ENCODE results near the gene TEX264.
A peak's percentile ranks its signal among the peaks of the same experiment; 100 is the strongest.
"Not testable (repeated sequence)": the region's sequence is repeated elsewhere in the genome, so short reads cannot be mapped to it uniquely, and the experiment has no call there.

Gene TEX264

DNA sequence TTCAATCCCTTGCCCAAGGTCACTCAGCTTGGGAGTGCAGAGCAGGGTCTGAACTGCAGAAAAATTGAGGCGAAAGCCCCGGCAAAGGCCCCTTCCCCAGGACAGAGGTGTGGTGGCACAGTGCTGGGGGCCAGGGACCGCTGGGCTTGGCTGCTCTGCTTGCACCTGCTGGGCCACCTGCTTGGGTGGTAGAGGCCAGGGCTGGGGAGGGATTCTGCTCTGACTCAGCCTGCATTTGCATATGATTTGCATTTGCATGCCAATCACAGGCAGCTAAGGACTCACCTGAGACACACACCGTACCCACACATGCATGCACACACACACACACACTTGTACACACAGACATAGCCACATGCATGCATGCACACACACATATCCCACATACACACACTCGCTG is 45.8 kb downstream of the TEX264 start:
- no peak for ATAC-seq
- DNase-seq, result no peak

DNA sequence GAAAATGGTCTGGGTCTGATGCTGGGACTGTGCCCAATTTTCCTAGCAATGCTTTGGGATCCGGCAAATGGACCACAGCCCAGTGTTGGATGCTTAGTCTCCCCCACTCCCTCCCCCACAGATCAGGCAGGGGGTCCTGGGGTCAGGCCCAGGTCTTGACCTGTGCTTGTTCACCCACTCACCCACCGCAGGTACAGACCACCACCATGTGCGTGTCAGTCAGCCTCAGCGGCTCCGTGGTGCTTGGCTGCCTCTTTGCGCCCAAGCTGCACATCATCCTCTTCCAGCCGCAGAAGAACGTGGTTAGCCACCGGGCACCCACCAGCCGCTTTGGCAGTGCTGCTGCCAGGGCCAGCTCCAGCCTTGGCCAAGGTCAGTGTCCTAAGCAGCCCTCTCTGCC is 46.4 kb downstream of the TEX264 start:
- ATAC-seq (no peak), DNase-seq (no peak)

DNA sequence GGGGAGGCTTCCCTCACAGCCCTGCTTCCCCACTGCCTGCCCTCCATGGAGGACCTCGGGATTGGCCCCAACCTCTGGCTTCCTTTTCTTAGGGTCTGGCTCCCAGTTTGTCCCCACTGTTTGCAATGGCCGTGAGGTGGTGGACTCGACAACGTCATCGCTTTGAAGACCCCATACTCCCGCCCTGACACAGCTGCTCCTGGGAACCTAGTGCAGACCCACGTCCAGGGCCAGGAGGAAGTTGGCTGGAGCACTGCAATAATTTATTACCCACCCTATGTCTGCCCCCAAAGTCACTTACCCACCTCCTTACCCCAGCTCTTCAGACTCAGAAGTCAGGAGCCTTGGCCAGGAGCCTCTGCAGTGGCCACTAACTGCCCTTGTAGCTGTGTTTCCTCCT is 46.9 kb downstream of the TEX264 start:
- ATAC-seq, result no peak
- no peak for DNase-seq

DNA sequence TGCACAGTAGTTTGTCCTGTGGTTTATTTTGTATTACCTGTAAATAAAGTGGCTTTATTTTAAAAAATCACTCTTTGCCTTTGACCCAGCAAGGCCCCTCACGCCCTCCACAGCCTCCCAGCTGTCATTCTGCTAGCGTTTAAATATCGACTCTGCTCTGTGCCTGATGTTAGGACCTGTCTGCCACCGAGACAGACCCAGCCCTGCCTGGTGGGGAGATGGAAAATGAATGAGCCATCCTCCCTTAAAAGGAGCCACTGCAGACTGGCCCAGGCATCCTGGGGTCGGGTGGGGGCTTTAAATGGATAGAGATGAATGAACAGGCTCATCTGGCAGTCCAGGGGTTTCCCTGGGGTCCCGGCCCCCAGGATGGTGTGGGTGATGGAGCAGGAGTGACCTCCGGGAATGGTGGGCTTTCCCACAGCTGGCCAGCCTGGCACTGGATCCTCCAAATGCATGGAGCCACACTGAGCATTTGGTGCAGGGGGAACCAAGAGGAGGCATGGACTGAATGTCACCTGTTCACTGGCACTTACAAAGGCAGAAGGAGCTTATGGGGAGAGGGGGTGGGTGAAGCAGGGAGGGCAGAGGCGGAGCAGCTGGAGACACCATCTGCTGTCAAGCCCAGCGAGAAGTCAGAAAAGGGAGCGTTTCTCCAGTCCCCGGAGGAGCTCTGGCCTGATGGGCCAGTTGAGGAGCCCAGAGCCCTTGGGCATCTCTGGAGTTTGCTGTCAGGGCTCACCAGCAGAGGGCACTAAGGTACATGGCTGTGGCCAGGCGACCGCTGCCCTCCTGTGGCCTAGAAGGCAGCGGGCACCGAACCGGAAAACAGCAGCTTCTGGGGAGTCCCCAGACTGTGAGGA is 47.7 kb downstream of the TEX264 start:
- ATAC-seq, result peak; percentile 83
- peak; percentile 88 for DNase-seq

DNA sequence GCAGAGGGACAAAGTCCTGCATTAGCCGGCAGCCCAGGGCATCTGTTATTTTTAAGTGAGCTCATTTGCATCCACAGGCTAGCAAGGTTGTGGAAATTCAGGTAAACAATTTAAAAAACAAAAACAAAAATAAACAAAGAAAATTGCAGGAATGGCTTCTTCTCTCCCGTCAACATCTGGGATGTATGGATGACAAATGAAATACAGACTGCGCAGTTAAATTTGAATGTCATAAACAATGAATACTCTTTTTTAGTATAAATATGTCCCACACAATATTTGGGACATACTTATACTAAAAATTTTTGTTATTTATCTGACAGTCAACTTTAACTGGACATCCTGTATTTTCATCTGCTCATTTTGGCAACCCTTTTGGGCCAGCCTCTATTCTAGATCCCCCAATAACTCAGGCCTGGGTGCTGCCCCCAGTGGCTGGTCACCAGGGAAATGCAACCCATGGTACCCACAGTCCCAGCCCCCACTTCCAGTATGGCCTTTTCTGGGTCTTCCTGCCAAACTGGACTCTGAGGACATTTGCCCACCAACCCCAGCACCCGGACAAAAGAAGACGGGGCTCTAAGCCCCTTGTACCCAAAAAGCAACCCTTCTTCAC is 48.5 kb downstream of the TEX264 start:
- DNase-seq, result no peak
- ATAC-seq, result no peak

DNA sequence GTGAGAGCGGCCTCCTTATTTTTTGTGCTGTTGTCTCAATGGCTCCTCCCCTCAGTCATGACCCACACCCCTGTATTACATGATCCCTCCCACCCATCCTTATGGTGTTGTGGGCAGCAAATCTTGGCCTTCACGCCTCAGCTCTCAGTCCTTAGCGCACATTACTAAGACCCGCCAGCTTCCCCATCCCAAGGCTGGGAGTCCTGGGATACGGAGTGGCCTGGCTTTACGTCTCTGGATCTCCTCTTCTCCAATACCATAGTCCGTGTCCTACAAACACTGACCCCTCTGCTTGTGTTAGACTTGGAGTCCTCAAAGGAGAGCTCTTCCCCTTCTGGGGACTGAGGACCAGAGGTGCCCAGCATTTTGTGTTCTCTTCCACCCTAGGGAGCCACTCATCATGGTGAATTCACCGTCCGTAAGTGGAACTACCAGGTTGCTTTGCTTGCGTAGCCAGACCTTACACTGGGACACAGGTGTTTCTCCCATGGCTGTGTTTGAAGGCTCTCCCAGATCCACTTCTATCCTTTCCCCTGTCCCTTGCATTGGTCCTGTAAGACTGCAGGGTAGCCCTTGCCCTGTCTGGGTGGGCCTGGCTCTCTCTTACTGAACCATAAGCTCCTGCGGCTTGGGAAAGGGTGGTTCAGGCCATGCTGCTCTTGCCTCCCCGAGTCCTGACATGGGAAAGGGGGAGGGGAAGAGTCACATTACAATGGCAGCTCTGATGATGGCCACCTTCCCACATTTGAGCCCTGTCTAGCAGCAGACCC is 49.4 kb downstream of the TEX264 start:
- DNase-seq, result no peak
- no peak for ATAC-seq

DNA sequence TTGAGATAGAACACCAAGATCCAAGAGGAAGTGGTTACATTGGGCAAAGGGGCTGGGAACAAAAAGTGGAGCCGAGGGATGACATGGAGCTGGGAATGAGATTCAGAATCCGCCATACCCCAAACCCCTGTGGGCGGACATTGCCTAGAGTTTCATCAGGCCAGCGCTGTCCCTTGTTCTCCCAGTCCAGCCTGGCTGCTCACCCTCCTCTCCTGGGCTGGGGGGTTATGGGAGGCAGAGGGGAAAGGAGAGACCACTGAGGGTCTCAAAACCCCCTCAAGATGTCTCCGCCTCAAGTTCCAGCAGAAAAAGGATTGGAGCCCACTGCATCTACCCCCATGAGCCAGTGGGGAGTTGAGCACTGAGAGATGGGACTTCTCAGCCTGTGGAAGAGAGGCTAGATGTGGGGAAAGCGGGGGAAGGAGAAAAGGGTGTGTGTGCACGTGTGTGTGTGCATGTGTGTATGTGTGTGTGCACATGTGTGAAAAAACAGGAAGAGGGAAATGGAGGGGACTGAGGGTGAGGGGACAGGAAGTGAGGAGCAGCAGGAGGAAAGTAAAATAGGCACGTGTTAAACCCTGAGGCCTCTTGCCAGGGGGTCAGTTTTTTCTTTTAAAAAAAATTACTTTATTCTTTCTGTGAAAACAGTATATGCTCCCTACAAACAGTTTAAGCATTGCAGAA is 50.2 kb downstream of the TEX264 start:
- no peak for DNase-seq

DNA sequence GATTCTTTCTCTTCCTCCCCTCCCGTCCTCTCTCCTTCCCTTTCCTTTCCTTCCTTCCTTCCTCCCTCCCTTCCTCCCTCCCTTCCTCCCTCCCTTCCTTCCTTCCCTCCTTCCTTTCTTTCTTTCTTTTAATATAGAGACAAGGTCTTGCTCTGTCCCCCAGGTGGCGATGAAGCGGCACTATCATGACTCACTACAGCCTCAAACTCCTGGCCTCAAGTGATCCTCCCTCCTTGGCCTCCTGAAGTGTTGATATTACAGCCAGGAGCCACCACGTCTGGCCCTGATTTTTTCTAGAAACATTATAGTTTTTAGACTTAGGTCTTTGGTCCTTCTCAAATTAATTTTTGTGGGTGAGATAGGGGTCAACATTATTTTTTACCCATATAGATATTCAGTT is 51.3 kb downstream of the TEX264 start:
- no peak for ATAC-seq
- peak; percentile 50 for DNase-seq

More for the DNA sequence above, 50.2 kb downstream of the TEX264 start:
- no peak for ATAC-seq

DNA sequence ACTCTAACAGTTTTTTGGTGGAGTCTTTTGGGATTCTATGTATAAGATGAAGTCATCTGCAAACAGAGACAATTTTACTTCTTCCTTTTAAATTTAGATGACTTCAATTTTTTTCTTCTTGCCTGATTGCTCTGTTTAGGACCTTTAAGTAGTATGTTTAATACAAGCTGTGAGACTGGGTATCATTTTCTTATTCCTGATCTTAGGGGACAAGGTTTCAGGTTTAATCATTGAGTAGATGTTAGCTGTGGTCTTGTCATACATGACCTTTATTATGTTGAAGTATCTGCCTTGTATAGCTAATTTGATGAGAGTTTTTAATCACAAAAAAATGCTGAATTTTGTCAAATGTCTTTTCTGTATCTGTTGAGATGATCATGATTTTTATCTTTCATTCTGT is 56.4 kb downstream of the TEX264 start:
- ATAC-seq, result peak; percentile 87
- DNase-seq, result no peak

DNA sequence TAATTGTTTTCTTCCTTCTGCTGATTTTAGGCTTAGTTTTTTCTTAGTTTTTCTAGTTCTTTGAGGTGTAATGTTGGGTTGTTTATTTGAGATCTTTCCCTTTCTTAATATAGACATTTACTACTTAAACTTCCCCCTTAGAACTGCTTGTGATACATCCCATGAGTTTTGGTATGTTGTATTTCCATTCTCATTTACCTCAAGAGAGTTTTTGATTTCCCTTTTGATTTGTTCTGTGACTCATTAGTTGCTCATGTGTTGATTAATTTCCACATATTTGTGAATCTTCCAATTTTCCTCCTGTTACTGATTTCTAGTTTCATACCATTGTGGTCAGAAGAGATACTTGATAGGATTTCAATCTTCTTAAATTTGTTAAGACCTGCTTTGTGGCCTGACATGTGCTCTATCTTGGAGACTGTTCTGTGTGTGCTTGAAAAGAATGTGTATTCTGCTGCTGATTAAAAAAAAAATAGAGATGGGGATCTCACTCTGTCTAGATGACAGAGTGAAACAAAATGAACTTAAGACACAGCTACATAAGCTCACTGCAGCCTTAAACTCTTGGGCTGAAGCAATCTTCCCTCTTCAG is 58.1 kb downstream of the TEX264 start:
- no peak for DNase-seq
- ATAC-seq, result peak; percentile 71

DNA sequence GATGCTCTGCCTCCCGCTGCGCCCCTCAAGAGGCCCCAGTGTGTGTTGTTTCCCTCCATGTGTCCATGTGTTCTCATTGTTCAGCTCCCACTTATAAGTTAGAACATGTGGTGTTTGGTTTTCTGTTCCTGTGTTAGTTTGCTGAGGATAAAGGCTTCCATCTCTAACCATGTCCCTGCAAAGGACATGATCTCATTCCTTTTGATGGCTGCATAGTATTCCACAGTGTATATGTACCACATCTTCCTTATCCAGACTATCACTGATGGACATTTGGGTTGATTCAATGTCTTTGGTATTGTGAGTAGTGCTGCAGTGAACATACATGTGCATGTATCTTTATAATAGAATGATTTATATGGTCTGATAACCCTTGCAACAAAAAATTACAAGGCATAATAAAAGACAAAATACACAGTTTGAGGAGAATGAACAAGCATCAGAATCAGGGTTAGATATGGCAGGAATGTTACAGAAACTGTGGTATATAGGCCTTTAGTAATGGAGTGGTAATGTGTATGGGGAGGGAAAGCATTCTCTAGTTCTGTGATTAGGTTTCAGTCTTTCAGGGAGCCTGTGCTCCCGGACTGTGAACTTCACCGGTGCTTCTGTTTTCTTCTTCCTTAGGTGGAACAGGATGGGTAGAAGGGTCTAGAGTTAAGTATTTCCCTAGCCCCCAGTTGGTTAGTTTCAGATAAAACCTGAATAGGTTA is 63.0 kb downstream of the TEX264 start:
- DNase-seq, result no peak
- peak; percentile 65 for ATAC-seq

DNA sequence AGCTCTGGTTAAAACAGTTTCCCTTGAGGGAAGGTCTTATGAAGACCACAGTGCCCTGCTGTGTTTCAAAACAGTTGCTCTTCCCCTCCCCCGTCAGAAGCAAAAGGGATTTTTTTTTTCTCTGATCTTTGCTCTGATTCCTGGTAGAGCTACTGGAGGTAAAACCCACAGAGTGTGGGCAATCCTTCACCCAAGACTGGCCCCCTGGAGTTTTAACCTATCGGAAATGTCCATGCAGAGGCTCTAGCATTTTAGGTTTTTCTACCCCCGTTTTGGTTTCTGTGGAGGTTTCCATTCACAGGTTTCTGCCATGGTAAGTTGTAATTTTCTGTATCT is 63.5 kb downstream of the TEX264 start:
- ATAC-seq (peak; percentile 91), DNase-seq (peak; percentile 57)

DNA sequence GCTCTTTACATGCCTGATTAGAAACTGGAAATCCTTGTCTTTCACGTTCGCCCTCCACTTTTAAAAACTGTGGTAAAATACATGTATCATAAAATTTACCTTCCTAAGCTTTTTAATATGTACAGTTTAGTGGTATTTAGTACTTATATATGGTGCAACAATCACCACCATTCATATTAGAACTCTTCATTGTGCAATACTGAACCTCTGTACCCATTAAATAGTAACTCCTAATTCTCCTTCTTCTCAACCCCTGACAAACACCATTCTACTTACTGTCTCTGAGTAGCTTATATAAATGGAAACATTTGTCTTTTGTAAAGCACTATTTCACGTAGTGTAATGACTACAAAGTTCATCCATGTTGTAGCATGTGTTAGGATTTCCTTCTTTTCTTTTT is 64.0 kb downstream of the TEX264 start:
- DNase-seq (no peak), ATAC-seq (no peak)

DNA sequence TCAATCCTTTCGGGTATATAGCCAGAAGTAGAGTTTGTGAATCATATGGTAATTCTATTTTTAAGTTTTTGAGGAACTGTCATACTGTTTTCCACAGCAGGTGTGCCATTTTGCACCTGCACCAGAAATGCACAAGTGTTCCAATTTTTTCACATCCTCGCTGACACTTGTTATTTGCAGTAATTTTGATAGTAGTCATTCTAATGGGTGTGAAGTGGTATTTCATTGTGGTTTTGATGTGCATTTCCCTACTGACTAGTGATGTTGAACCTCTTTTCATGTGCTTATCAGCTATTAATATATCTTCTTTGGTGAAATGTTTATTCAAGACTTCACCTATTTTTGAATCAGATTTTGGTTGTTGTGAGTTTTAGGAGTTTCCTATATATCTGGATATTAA is 64.9 kb downstream of the TEX264 start:
- DNase-seq (no peak), ATAC-seq (no peak)

DNA sequence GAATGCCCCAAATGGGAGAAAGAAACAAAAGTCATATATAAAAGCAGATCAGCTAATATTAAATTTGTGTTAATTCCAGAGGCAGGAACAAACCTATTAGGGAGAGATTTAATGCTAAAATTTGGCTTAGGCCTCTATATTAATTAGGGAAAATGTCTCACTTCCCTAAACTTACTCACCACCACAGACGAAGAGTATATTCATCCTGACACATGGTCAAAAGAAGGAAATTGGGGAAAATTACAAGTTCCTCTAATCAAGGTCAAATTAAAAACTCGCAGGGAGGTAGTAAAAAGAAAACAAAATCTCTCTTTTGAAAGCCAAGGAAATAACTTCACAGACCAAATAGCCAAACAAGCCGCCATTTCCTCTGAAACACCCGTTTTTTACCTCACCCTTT is 68.1 kb downstream of the TEX264 start:
- no peak for ATAC-seq

DNA sequence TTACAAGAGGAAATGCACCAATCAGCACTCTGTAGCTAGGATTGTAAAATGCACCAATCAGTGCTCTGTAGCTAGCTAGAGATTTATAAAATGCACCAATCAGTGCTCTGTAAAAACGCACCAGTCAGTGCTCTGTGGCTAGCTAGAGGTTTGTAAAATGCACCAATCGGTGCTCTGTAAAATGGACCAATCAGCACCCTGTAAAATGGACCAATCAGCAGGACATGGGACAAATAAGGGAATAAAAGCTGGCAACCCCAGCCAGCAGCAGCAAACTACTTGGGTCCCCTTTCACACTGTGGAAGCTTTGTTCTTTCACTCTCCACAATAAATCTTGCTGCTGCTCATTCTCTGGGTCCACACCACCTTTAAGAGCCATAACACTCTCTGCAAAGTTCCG is 71.3 kb downstream of the TEX264 start:
- not testable (repeated sequence) for ATAC-seq, DNase-seq

More for the DNA sequence above, 68.1 kb downstream of the TEX264 start:
- no peak for DNase-seq

DNA sequence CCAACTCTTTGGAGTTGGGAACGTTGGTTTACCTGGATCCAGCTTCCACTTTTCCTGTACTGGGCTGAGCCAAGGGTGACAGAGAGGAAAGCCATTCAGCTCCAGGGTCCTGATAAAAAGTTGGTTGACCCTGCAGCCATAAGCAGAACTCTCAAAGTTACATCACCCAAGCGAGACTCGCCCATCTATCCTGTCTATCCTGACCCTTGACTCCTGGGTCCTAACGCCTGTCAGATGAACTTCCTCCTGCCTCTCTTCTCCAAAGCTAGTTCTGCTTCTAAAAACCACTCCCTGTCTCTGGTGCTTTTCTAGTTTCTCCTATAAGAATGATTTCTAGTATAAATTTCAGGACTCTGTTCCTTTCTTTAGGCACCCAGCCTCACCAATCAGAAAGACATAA is 71.9 kb downstream of the TEX264 start:
- not testable (repeated sequence) for ATAC-seq, DNase-seq

DNA sequence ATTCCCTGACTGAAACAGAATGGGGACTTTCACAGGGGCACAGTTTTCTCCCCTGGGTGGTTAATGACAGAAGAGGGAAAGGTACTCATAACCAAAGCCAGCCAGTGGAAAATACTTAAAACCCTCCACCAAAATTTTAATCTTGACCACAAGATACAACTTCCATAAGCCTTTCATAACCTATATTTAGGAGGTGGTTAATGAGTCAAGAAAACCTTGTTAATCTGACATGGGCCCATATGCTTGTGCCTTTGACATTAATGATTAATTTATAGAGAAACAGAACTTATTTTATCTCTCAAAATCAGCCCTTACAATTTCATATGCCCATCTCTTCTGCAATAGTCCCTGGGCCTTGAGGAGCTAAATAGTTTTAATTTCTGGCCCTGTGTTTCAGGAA is 76.8 kb downstream of the TEX264 start:
- peak; percentile 25 for DNase-seq
- peak; percentile 94 for ATAC-seq

DNA sequence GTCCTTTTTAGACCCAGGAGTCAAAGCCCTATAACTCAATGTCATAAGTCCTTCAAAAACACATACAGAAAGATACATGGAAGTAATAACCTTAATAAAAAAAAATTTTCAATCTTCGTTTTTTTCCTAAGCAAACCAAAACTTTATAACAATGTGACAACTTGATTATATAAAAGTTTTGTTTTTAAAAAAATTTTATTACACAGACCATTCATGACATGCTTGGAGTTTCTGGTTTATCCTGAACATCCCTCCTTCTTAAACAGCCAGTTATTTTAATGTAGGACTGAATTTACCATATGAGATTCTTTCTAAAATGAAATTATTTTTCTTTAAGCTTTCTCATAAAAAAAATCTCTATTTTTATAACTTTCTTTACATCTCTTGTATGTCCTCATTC is 77.3 kb downstream of the TEX264 start:
- ATAC-seq (no peak), DNase-seq (no peak)

DNA sequence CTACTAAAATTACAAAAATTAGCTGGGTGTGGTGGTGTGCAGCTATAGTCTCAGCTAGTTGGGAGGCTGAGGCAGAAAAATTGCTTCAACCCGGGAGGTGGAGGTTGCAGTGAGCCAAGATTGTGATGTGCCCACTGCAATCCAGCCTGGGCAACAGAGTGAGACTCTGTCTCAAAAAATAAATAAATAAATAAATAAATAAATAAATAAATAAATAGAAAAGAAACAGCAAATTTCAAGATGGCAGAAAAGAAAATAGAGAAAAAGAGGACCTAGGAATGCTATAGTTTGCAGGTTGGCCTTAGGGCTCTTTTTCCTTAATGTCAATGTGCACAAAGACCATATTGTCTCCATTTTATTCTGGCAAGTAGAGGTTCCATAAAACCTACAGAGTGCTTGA is 79.8 kb downstream of the TEX264 start:
- DNase-seq, result no peak
- ATAC-seq, result no peak

DNA sequence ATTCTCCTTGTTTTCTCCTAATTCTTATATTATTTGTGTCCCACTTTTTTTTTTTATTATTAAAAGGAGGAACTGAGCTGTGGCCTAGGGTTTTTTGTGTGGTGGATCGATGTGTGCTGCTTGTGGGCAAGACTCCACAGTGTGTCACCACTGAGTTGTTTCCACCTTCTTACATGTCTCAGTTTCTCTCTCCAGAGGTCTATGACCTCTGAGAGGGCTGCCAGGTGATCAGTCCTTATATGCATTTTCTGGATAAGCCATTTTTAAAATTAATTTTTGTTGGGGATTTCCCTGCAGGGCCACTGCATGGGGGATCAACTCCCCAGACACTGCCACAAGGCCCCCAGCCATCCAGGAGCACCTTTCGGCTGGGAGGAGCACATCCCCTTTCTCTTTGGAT is 80.2 kb downstream of the TEX264 start:
- DNase-seq (peak; percentile 21), ATAC-seq (peak; percentile 51)

All from stimulated activated naive CD8-positive, alpha-beta T cell treated with anti-CD3 and anti-CD28 coated beads, Interleukin-15, Interleukin-2, amounts not matched to agents 100 U/mL and 50 U/mL, for 24 hours (primary cell).